Inflammatory macrophage treated with lipopolysaccharide for 1 hour (primary cell): Measurements from ENCODE around the gene VTI1A.
A peak's percentile ranks its signal among the peaks of the same experiment; 100 is the strongest.
"Not testable (repeated sequence)": the region's sequence is repeated elsewhere in the genome, so short reads cannot be mapped to it uniquely, and the experiment has no call there.

ENCODE experiments used
- DNase-seq, 2 donors: peaks; one replicate each; pipeline ENCODE4 v3.0.0-alpha.2; 2020 to 2022

The VTI1A gene

GRCh38 chr10:112728118-112728883, 281.3 kb downstream of the VTI1A start:
- DNase-seq: no peak

- no peak for DNase-seq
Measured at GRCh38 chr10:112728997-112729396, 282.0 kb downstream of the VTI1A start.

DNA sequence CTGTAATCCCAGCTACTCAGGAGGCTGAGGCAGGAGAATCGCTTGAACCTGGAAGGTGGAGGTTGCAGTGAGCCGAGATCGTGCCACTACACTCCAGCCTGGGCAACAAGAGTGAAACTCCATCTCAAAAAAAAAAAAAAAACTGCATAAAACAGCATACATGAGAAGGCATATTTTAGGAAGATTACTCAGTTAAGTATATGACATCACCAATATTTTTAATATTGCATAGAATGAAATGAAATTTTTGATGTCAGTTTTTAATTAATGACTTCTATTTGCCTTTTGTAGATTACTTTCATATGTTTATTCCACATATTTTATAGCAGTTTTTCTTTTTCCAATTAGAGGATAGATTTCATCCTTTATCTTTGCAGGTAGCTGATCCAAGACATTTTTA, 284.4 kb downstream of the VTI1A start:
- not testable (repeated sequence) for DNase-seq

- no peak for DNase-seq
Measured at GRCh38 chr10:112732277-112732921, 285.4 kb downstream of the VTI1A start.

GRCh38 chr10:112735041-112735695, 288.2 kb downstream of the VTI1A start:
- no peak for DNase-seq

- no peak for DNase-seq
Measured at GRCh38 chr10:112738606-112739591, 291.9 kb downstream of the VTI1A start.

DNA sequence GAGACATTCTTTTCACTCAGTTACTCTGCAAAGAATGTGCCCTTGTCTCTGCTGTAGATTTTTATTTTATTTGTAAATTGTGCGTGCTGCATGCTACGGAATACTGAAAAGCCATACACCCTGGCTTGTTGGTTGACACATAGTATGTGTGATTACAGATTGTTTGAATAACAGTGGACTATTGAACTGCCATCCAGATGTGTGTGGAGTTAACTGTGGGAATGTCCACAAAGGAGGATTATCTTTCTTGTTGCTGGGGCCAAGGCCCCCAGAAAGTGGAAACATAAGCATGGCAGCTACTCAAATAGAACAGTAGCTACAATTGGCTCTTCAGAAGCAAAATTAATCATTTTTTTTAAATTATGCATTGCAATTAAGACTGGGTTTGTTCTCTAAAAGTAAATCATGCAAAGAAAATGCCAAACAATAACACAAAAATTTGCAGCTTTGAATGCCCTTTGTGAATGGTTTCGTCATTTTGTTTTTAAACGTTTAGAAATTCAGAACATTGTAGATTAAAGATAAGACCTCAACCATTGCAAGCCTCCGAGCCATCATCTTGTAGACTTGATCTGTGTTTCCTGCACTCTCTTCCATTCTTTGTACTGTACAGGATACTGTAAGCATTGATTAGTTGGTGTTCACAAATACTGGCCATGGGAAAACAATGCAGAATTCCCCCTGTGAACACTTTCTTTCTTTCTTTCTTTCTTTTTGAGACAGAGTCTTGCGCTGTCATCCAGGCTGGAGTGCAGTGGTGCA, 292.8 kb downstream of the VTI1A start:
- no peak for DNase-seq

DNA sequence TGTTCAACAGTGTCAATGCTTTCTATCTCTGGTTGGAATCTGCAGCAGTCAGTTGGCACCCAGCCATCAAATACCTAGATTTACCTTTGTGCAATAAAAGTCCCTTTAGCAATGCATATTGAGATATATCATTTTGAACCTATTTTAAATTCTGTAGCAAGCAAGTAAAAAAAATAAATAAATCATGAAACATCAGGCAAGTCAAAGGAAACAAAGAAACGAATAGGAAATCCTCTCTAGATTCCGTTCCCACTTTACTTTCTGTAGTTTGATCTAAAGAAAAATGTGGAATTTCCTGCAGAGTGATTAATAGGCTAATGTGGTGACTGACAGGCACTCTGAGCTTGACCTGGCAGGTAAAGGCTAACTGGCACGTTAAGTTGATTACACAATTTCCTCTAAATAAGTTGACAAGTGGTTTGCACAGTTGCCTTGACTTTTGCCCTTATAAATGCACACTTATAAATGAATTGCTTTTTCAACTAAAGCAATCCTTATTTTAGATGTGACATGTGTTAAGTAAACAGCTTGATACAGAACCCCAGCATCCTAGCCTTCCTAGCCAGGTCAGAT, 294.9 kb downstream of the VTI1A start:
- DNase-seq: no peak

GRCh38 chr10:112744181-112745096, 297.4 kb downstream of the VTI1A start:
- no peak for DNase-seq

GRCh38 chr10:112746329-112746728, 299.3 kb downstream of the VTI1A start:
- DNase-seq: no peak

DNA sequence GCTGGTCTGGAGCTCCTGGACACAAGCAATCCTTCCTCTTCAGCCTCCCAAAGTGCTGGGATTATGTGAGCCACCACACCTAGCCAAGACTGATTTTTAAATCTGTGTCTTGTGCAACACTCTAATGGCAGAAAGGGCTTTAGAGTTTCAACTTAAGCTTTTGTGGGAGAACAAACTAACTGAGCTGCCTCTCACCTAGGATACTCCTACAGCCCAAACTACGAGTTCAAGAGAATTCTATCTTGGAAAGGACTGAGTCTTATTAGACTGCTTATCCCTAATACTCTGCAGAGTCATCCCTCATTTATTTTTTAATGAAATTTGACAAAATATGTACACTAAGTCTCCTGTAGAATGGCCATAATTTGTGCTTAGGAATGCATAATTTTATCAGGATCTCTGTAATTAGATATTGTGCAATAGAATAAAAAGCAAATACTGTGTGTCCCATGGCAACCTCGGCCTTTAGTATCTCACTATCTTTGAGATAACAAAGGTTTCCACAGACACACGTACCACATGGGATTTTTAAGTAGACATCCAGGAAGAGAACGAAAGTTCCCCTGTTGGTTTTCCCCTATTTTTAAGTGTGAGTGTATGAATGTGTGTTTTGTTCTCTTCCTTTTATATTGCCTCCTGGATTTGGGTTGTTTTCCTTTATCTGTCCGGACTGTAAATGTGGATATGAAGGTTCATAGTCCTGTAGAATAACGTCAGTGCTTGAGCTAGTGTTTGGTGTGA, 303.6 kb downstream of the VTI1A start:
- DNase-seq: no peak

DNA sequence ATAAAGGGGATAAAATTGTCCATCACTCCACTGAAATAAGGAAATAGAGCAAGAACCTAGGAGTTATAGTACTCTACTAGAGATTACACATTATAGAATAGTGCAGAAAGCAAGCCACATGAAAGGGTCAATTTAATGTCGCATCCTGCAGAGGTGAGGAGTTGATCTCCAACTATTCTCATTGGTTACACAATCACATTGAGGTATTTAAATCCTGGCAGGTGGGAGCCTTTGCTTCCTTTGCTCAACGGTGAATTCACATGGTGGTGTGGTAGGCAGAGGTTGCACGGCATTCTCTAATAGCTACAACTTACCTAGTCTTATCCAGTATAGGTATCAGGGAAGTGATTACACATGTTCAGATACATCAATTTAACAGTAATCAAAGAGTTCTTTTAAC, 304.6 kb downstream of the VTI1A start:
- DNase-seq: no peak

- DNase-seq: no peak
Measured at GRCh38 chr10:112752288-112752687, 305.3 kb downstream of the VTI1A start.

DNA sequence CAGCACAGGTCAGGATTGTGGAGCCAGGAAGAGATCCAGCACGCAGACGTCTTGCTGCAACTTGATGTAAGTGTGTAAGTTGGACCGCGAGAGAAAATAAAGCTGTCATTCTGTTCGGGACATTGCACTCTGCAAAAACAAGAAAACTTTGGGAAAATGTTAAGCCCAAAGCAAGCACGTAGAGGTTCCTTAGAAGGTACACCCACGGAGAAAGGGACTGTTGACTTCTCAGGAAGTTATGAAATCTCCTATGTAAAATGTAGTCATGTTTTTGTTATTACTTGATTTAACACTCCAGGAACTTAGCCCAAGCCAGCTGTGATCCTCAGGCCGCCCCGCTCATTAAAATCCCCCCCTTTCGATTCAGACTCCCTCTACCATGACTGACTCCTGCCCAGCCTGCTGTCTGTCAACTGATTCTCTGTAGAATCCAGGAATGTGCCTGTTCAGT, 307.0 kb downstream of the VTI1A start:
- peak; percentile 62 to 73 for DNase-seq

GRCh38 chr10:112755446-112756234, 308.6 kb downstream of the VTI1A start:
- DNase-seq: no peak

- DNase-seq: no peak
Measured at GRCh38 chr10:112756235-112756527, 309.2 kb downstream of the VTI1A start.

- DNase-seq: no peak
Measured at GRCh38 chr10:112758961-112759360, 311.9 kb downstream of the VTI1A start.

DNA sequence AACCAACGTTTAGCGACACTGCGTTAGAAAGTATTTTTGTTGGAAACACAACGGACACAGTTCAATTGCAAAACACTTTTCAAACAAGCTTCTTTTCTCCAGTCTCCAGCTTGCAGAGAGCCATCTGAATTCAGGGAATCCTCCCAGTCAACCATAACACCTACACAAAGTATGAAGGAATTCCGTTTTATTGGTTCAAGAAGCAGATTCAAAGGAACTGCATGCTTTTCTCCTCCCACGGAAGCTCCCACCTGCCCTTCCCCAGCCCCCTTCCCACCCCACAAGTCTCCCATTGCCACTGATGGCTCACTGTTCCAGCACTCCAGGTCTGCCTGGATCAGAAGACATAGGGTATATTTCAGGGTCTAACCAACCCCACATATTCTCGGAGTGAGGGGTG, 312.5 kb downstream of the VTI1A start:
- DNase-seq: no peak

DNA sequence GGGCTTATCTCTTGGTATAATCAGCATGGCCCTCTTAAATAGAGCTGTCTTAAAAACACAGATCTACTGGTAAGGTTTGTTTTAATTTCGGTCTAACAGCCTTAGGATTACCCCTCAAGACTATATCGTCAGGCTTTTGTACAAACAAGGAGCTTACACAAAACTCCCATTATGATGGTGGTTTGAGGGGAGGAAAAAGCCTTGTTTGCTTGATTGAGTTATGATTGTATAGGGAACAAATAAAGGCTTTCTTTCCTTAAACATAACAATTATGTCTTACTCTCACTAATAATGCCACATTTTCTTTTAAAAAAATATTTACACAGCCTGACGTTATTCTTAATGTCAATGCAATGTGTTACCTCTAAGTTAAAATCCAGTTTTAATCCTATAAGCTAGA, 314.2 kb downstream of the VTI1A start:
- DNase-seq: no peak
